NCI-H2107 treated with DMSO at 0.1 percent for 48 hours (cell line): ENCODE measurements around the gene INSYN2B.
"Not testable (repeated sequence)": the region's sequence is repeated elsewhere in the genome, so short reads cannot be mapped to it uniquely, and the experiment has no call there.

ENCODE experiments used
- DNase-seq: peaks from one replicate; lab custom pipeline; 2025; ENCODE audit not compliant: unreplicated experiment; lab: John Stamatoyannopoulos, UW

The INSYN2B gene

GRCh38 chr5:169860585-169860984 lies 119.7 kb downstream of the INSYN2B start:
- no peak for DNase-seq

- no peak for DNase-seq
Measured at GRCh38 chr5:169856571-169856970, 123.7 kb downstream of the INSYN2B start.

- no peak for DNase-seq
Measured at GRCh38 chr5:169851321-169851850, 128.9 kb downstream of the INSYN2B start.

GRCh38 chr5:169850409-169850808 lies 129.9 kb downstream of the INSYN2B start:
- DNase-seq = no peak

- no peak for DNase-seq
Measured at GRCh38 chr5:169848792-169849191, 131.5 kb downstream of the INSYN2B start.

GRCh38 chr5:169848271-169848670 lies 132.0 kb downstream of the INSYN2B start:
- no peak for DNase-seq

GRCh38 chr5:169847519-169847918 lies 132.8 kb downstream of the INSYN2B start:
- no peak for DNase-seq

GRCh38 chr5:169842699-169843098 lies 137.6 kb downstream of the INSYN2B start:
- no peak for DNase-seq

GRCh38 chr5:169840405-169840804 lies 139.9 kb downstream of the INSYN2B start:
- no peak for DNase-seq

- no peak for DNase-seq
Measured at GRCh38 chr5:169838688-169839087, 141.6 kb downstream of the INSYN2B start.

- DNase-seq = no peak
Measured at GRCh38 chr5:169837686-169838085, 142.6 kb downstream of the INSYN2B start.

- no peak for DNase-seq
Measured at GRCh38 chr5:169836835-169837536, 143.3 kb downstream of the INSYN2B start.

GRCh38 chr5:169834540-169834939 lies 145.8 kb downstream of the INSYN2B start:
- not testable (repeated sequence) for DNase-seq

- DNase-seq = not testable (repeated sequence)
Measured at GRCh38 chr5:169833681-169834292, 146.5 kb downstream of the INSYN2B start.

- DNase-seq = no peak
Measured at GRCh38 chr5:169832845-169833244, 147.4 kb downstream of the INSYN2B start.

GRCh38 chr5:169832304-169832703 lies 148.0 kb downstream of the INSYN2B start:
- no peak for DNase-seq

GRCh38 chr5:169831331-169831730 lies 149.0 kb downstream of the INSYN2B start:
- no peak for DNase-seq

- DNase-seq = no peak
Measured at GRCh38 chr5:169828385-169828784, 151.9 kb downstream of the INSYN2B start.

GRCh38 chr5:169827769-169828168 lies 152.5 kb downstream of the INSYN2B start:
- no peak for DNase-seq

- DNase-seq = no peak
Measured at GRCh38 chr5:169826618-169827017, 153.7 kb downstream of the INSYN2B start.

GRCh38 chr5:169817031-169817430 lies 163.3 kb downstream of the INSYN2B start:
- no peak for DNase-seq

GRCh38 chr5:169814522-169814921 lies 165.8 kb downstream of the INSYN2B start:
- no peak for DNase-seq
